Vagina (tissue), 2 donors: Measurements from ENCODE around the gene LRRC74B.

Experiments used
- POLR2A ChIP-seq, 2 donors: fragments of 450-650 bp; IDR thresholded peaks; one replicate each; pipeline ENCODE4 v1.6.1; 2017; ENCODE audit warnings: antibody characterized with exemption in 2 of 2, mild to moderate bottlenecking in 2 of 2, moderate library complexity in 2 of 2
- TF ChIP-seq, protein P1 (sequence below), 3 experiments: fragments of 450-650 bp in 2 of 3; fragments of 200-600 bp in 1 of 3; sonication (generic) in 1 of 3; IDR thresholded peaks; one replicate each; pipeline ENCODE4 v1.5.1; 2017 to 2019; ENCODE audit warnings: antibody characterized with exemption in 3 of 3, mild to moderate bottlenecking in 2 of 3, moderate library complexity in 2 of 3

DNA sequence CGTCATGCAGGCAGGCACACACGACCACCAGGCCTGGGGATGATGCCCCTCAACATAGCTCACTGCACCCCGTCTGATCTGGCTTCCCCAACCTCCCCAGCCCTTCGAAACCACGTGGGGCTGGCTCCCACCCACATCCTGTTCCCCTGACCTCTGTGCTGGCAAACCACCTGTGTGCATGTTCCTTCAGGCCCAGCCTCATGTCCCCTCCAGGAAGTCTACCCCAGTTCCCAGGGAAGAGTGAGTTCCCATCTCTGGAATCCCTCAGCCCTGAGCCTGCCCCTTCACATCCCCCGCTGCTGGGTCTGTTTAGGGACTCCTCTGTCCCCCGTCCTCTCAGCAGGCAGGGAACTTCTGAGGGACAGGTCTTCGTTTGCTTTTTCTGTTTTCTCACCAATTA, 20.5 kb upstream of the LRRC74B start:
- TF ChIP-seq, protein P1, sequence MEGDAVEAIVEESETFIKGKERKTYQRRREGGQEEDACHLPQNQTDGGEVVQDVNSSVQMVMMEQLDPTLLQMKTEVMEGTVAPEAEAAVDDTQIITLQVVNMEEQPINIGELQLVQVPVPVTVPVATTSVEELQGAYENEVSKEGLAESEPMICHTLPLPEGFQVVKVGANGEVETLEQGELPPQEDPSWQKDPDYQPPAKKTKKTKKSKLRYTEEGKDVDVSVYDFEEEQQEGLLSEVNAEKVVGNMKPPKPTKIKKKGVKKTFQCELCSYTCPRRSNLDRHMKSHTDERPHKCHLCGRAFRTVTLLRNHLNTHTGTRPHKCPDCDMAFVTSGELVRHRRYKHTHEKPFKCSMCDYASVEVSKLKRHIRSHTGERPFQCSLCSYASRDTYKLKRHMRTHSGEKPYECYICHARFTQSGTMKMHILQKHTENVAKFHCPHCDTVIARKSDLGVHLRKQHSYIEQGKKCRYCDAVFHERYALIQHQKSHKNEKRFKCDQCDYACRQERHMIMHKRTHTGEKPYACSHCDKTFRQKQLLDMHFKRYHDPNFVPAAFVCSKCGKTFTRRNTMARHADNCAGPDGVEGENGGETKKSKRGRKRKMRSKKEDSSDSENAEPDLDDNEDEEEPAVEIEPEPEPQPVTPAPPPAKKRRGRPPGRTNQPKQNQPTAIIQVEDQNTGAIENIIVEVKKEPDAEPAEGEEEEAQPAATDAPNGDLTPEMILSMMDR (IDR thresholded peaks at IDR 0.05): no peak
- TF ChIP-seq POLR2A (IDR thresholded peaks at IDR 0.05): no peak
